Measurements from ENCODE around the gene THPO. TPM values are rescaled to one million over a fixed set of nuclear protein-coding genes. Genes with fewer than 3 reads are reported as not detected.

Gene THPO
- total RNA-seq, 1 donor from 2014 or later: not detected

- no peak for DNase-seq (ENCODE audit: low read depth)
- TF ChIP-seq CTCF (conservative IDR thresholded peaks at IDR 0.05; ENCODE audit: low read depth, low read length): no peak
Measured at GRCh38 chr3:184322731-184323487, 55.1 kb downstream of the THPO start.

More at GRCh38 chr3:184322731-184323487, 55.1 kb downstream of the THPO start:
- H3K4me3 ChIP-seq (ENCODE audit: low read depth, low read length): no peak overlapping the region

Other genes with a start within 250 kb of the THPO start
- gene EIF2B5, start 242.8 kb downstream of the THPO start, total RNA-seq: 26.3 and 39.2 TPM in 2 replicates
- gene DVL3, start 222.8 kb downstream of the THPO start, total RNA-seq: 33.5 and 38.2 TPM in 2 replicates
- 274 and 363 TPM in 2 replicates for gene AP2M1, start 203.4 kb downstream of the THPO start, total RNA-seq
- 35.1 and 51.1 TPM in 2 replicates for gene ABCF3, start 192.0 kb downstream of the THPO start, total RNA-seq
- gene VWA5B2, start 148.6 kb downstream of the THPO start, total RNA-seq: not detected in 2 replicates
- 59.7 and 78.1 TPM in 2 replicates for gene ALG3, start 129.2 kb downstream of the THPO start, total RNA-seq
- gene EEF1AKMT4, start 128.5 kb downstream of the THPO start, total RNA-seq: 6.2 and 6.6 TPM in 2 replicates
- 0.22 and 0.35 TPM in 2 replicates for gene CAMK2N2, start 116.7 kb downstream of the THPO start, total RNA-seq
- gene ECE2, start 102.2 kb downstream of the THPO start, total RNA-seq: not detected in 2 replicates
- 506 and 1,067 TPM in 2 replicates for gene PSMD2, start 79.0 kb downstream of the THPO start, total RNA-seq
- gene EIF4G1, start 63.6 kb downstream of the THPO start, total RNA-seq: 313 and 519 TPM in 2 replicates
- gene FAM131A, start 40.6 kb downstream of the THPO start, total RNA-seq: 21.3 and 22.7 TPM in 2 replicates
- 4.2 and 5.2 TPM in 2 replicates for gene CLCN2, start 16.6 kb downstream of the THPO start, total RNA-seq
- gene POLR2H, start 16.5 kb downstream of the THPO start, total RNA-seq: 123 and 182 TPM in 2 replicates
- gene CHRD, start 1.8 kb upstream of the THPO start, total RNA-seq: not detected in 2 replicates
- gene EPHB3, start 183.6 kb upstream of the THPO start, total RNA-seq: 0.07 and 0.92 TPM in 2 replicates

Measured in epithelial cell of proximal tubule (primary cell).